Uterus (tissue), 2 donors: ENCODE results near the gene NLRP6.

ENCODE experiments used
- POLR2A ChIP-seq, 2 donors: fragments of 450-650 bp; IDR thresholded peaks; one replicate each; pipeline ENCODE4 v1.6.1; 2016; ENCODE audit warnings: antibody characterized with exemption in 2 of 2, mild to moderate bottlenecking in 1 of 2, moderate library complexity in 1 of 2
- TF ChIP-seq, protein P1 (sequence below), 4 experiments: fragments of 200-600 bp in 2 of 4; fragments of 450-650 bp in 2 of 4; sonication (generic) in 2 of 4; IDR thresholded peaks; one replicate each; pipeline ENCODE4 v1.5.1; 2016 to 2019; ENCODE audit warnings: antibody characterized with exemption in 4 of 4, mild to moderate bottlenecking in 2 of 4, moderate library complexity in 1 of 4

DNA sequence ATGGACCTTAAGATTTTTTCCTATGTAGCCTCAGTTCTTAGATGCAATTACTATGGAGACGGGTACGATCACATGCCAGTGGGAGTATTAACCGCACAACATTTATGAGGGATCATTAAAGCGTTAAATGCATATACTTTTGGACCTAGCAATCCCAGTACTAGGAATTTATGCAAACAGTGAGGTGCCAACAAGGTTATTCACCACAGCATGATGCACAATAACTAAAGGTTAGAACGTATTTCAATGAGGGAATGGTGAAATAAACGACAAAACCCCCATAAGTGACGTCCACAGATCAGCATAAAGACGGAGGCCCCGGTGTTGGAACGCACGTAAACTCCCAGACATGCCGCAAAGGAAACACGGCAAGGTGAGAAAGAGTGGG, 42.6 kb upstream of the NLRP6 start:
- TF ChIP-seq POLR2A (IDR thresholded peaks at IDR 0.05) = no peak
- TF ChIP-seq, protein P1, sequence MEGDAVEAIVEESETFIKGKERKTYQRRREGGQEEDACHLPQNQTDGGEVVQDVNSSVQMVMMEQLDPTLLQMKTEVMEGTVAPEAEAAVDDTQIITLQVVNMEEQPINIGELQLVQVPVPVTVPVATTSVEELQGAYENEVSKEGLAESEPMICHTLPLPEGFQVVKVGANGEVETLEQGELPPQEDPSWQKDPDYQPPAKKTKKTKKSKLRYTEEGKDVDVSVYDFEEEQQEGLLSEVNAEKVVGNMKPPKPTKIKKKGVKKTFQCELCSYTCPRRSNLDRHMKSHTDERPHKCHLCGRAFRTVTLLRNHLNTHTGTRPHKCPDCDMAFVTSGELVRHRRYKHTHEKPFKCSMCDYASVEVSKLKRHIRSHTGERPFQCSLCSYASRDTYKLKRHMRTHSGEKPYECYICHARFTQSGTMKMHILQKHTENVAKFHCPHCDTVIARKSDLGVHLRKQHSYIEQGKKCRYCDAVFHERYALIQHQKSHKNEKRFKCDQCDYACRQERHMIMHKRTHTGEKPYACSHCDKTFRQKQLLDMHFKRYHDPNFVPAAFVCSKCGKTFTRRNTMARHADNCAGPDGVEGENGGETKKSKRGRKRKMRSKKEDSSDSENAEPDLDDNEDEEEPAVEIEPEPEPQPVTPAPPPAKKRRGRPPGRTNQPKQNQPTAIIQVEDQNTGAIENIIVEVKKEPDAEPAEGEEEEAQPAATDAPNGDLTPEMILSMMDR (IDR thresholded peaks at IDR 0.05) = no peak
